A549 treated with CORT108297 at 1 μM for 4 hours (cell line): ENCODE results near the gene TRIM49D1. TPM values are rescaled to one million over a fixed set of nuclear protein-coding genes. Genes with fewer than 3 reads are reported as not detected.

Experiments used
- total RNA-seq: library from RNA; stranded (reverse); fragments of 200-300 nt; extraction: Qiagen RNA extraction; gene quantifications from 5 replicates; pipeline ENCODE4 v1.2.3, GENCODE V29; 2022

TRIM49D1 gene
- total RNA-seq, result 0.06 TPM in 1 of 5 replicates, not detected in the others

GRCh38 chr11:89922195-89922660 lies at the start of gene TRIM49D1:
TRIM49D1 (minus strand) TSS chr11:89922245; CDS start chr11:89917710, 4,535 bp downstream.

GRCh38 chr11:89965737-89966136 lies 43.7 kb upstream of the TRIM49D1 start, which contains the start of gene TRIM64:
TRIM64 (plus strand) TSS chr11:89966037; CDS start chr11:89968504, 2,467 bp downstream.

GRCh38 chr11:89923764-89924163 lies 1.7 kb upstream of the TRIM49D1 start, which contains the start of gene TRIM49D2:
TRIM49D2 (plus strand) TSS chr11:89924064; CDS start chr11:89926762, 2,698 bp downstream.

Other genes with a start within 250 kb of the TRIM49D1 start
- gene TRIM77, start 211.9 kb downstream of the TRIM49D1 start, total RNA-seq, result not detected in 5 replicates
- not detected in 5 replicates for gene TRIM49, start 113.7 kb downstream of the TRIM49D1 start, total RNA-seq
- not detected in 5 replicates for gene TRIM64B, start 43.8 kb downstream of the TRIM49D1 start, total RNA-seq
- not detected in 5 replicates for gene TRIM49D2, start 1.8 kb upstream of the TRIM49D1 start, total RNA-seq
- not detected in 5 replicates for gene TRIM64, start 43.8 kb upstream of the TRIM49D1 start, total RNA-seq
- not detected in 5 replicates for gene TRIM49C, start 108.9 kb upstream of the TRIM49D1 start, total RNA-seq
- gene UBTFL1, start 163.7 kb upstream of the TRIM49D1 start, total RNA-seq, result not detected in 5 replicates
- gene NAALAD2, start 212.4 kb upstream of the TRIM49D1 start, total RNA-seq, result not detected in 5 replicates